Amniotic epithelial cell (primary cell): ENCODE measurements around the gene SRCAP.

Source experiments
- DNase-seq: peaks from one replicate; pipeline ENCODE4 v3.0.0-alpha.2; 2010; ENCODE audit warnings: low read depth

The SRCAP gene

DNA sequence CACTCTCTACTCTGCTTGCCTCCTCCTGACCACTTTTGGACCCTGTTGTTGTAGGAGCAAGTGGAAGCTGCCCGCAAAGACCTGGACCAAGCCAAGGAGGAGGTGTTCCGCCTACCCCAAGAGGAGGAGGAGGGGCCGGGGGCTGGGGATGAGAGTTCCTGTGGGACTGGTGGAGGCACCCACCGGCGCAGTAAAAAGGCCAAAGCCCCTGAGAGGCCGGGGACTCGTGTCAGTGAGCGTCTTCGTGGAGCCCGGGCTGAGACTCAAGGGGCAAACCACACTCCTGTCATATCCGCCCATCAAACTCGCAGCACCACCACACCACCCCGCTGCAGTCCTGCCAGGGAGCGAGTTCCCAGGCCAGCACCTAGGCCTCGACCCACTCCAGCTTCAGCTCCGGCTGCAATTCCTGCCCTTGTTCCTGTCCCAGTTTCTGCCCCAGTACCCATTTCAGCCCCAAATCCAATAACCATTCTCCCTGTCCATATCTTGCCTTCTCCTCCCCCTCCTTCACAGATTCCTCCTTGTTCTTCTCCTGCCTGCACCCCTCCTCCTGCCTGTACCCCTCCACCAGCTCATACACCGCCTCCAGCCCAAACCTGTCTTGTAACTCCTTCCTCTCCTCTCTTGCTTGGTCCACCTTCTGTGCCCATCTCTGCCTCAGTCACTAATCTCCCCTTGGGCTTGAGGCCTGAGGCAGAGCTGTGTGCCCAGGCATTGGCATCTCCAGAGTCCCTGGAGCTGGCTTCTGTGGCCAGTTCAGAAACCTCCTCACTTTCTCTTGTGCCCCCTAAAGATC lies 38.2 kb downstream of the SRCAP start:
- no peak for DNase-seq

DNA sequence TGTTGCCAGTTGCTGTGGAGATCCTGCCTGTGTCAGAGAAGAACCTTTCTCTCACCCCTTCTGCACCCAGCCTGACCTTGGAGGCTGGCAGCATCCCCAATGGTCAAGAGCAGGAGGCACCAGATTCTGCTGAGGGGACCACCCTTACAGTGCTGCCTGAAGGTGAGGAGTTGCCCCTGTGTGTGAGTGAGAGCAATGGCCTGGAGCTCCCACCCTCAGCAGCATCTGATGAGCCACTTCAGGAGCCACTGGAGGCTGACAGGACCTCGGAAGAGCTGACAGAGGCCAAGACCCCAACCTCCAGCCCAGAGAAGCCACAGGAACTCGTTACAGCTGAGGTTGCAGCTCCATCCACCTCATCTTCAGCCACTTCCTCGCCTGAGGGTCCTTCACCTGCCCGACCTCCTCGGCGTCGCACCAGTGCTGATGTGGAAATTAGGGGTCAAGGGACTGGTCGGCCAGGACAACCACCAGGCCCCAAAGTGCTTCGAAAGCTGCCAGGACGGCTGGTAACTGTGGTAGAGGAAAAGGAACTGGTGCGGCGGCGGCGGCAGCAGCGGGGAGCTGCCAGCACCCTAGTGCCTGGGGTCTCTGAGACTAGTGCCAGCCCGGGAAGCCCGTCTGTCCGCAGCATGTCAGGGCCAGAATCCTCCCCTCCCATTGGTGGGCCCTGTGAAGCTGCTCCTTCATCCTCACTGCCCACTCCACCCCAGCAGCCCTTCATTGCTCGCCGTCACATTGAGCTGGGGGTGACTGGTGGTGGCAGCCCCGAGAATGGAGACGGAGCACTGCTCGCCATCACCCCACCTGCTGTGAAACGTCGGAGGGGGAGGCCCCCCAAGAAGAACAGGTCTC lies 39.0 kb downstream of the SRCAP start:
- DNase-seq, result no peak

DNA sequence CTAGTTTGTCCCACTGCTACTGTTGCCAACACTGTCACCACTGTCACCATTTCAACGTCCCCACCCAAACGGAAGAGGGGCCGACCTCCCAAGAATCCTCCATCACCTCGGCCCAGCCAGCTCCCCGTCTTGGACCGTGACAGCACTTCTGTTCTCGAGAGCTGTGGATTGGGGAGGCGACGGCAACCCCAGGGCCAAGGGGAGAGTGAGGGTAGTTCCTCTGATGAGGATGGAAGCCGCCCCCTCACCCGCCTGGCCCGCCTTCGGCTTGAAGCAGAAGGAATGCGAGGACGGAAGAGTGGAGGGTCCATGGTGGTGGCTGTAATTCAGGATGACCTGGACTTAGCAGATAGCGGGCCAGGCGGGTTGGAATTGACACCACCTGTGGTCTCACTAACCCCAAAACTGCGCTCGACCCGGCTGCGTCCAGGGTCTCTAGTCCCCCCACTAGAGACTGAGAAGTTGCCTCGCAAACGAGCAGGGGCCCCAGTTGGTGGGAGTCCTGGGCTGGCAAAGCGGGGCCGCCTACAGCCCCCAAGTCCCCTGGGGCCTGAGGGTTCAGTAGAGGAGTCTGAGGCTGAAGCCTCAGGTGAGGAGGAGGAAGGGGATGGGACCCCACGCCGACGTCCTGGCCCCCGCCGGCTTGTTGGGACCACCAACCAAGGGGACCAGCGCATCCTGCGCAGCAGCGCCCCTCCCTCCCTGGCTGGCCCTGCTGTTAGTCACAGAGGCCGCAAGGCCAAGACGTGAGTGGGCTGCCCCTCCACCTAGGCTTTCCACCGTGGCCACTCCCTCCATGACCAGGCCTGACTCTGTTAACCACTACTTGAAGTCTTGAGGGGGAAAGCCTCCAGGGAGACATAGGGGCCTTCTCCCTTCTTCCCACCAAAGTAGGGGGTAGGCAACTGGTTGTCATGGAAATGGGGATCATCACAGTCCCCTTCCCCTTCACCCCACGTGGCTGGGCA lies 40.3 kb downstream of the SRCAP start:
- no peak for DNase-seq

DNA sequence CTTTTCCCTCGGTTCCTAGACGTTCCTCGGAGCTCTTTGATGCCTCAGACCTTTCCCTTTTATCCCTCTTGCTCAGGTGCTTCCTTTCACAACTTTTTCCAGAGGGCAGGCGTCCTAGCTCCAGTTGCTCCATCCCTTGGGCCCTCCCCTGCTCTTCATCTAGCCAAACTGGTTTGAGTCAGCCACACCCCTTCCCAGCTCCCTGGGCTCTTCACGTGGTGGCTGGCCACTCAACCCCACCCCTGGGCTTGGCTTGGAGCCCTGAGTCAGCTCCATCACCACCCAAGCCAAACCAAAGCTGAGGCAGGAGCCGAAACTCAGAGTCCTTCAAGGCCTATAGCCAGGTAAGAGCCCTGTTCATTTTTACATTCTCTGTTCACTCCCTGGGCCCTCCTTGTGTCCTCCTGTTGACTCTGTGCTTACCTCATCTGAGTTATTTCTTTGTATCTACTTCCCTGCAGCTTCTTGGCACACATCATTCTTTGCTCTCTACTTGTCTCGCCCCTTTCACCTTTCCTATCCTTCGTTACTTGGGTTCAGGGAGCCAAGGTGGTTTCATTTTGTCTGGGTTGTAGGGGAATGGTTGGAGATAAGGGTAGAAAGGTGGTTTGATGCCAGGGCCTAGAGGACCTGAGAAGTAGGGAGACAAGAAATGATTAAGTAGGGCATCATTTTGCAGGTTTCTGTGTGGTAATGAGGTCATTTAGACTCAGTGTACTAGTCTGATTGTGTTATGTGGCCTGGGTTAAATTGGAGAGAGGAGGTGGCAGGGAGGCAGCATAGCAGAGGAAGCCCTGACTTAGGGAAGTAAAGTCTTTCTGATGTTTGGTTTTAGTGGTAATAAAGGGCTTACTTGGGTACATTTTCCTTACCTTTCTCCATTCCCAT lies 41.6 kb downstream of the SRCAP start:
- peak; percentile 71 for DNase-seq

DNA sequence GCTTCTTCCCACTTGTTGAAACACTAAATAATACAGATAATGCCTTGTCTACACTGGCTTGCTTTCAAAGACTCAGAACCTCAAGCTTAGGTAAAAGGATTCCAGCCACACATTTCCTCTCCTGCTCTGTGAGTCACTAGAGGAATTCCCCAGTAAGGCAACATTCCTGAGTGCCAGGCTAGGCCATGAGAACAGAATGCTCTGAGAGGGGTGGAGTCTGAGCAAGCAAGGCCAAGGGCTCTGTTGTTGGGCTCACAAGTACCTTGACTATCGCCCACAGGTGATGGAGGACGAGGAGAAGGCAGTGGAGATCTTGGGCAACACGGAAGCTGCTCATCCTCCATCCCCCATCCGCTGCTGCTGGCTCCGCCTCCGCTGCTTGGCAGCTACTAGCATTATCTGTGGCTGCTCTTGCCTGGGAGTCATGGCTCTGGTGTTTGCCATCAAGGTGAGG lies 42.5 kb downstream of the SRCAP start:
- DNase-seq, result peak; percentile 95

DNA sequence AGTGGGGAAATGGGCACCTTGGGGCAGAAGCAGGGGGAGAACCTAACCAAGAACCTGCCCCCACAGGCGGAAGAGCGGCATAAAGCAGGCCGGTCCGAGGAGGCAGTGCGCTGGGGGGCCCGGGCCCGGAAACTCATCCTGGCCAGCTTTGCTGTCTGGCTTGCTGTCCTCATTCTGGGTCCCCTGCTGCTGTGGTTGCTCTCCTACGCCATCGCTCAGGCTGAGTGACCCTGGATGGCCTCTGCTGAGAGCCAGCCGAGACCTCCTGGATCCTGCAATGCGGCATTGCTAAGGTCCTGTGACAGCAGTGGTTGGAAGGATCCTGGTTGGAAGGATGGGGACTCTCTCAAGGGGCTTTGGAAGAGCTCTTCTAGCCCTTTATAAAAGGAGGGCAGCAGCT lies 44.7 kb downstream of the SRCAP start:
- DNase-seq, result no peak

DNA sequence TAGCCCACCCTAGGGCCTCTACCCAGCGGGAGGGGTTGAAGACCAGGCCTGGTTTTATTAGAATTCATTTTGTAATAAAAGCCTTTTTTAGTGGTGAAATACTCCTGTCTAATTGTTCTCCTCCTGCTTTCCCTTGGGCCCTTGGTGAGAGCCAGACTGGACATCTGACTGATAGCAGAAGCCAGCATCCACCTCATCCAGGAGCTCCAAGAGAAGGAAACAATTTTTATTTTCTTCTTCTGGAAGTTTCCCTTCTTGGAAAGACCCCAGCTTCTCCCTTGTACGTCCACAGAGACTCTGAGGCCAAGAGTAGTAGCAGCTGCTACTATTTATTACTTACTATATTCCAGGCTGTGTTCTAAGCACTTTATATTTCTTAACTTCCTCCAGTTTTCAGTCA lies 45.2 kb downstream of the SRCAP start:
- DNase-seq, result no peak

DNA sequence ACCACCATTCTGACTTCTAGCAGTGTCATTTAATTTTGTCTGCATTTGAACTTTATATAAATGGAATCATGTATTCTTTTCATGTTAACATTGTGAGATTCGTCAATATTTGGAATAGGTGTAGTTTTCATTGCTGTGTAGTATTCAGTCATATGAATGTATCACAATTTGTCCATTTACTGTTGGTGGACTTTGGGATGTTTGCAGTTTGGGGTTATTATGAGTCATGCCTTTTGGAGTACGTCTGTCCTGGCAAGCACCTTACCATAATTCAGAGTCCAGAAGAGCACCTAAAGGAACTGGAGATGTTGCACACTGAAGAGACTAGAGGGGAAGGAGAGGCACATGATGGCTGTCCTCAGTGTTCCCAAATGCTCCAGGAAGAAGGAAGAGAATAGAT lies 46.1 kb downstream of the SRCAP start:
- DNase-seq, result no peak

DNA sequence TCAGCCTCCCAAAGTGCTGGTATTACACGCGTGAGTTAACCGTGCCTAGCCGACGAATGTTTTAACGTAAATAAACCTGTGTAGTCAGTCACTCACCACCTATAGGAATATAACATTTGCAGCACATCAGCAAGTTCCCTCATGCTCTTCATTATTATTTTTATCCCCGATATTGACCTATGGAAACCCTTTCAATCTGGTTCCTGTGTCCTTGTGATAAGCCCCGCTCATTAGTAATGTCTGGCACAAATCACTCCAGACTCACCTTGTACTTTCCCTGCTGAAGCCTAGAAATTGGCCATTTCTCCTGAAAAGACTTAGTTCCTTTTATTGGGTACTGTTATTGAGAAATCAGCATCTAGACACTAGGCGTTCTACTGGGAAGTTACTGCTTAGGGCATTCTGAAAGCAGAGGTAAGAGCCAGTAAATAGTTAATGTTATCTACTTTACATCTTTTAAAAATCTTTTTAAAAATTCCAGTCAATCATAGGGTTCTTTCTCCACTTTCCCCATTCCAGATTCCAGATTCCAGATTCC lies 47.7 kb downstream of the SRCAP start:
- DNase-seq, result no peak

DNA sequence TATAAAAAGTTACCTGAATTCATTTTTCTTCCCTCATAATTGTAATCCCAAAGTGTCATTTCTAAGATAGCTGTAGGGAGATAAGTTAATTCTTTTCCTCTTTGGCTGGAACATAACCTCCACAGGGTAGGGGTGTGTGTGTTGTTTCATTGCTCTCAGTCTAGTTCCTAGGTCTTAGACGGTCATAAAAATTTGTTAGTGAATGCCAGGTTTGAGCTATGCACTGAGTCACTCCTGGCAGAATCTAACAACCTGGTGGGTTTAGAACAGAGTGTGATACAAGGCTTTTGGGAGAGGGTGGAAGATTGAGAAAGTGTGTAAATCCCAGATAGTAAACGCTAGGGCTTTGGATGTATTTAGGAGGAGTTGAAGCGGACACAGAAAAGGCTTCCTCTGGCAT lies 48.4 kb downstream of the SRCAP start:
- peak; percentile 53 for DNase-seq

DNA sequence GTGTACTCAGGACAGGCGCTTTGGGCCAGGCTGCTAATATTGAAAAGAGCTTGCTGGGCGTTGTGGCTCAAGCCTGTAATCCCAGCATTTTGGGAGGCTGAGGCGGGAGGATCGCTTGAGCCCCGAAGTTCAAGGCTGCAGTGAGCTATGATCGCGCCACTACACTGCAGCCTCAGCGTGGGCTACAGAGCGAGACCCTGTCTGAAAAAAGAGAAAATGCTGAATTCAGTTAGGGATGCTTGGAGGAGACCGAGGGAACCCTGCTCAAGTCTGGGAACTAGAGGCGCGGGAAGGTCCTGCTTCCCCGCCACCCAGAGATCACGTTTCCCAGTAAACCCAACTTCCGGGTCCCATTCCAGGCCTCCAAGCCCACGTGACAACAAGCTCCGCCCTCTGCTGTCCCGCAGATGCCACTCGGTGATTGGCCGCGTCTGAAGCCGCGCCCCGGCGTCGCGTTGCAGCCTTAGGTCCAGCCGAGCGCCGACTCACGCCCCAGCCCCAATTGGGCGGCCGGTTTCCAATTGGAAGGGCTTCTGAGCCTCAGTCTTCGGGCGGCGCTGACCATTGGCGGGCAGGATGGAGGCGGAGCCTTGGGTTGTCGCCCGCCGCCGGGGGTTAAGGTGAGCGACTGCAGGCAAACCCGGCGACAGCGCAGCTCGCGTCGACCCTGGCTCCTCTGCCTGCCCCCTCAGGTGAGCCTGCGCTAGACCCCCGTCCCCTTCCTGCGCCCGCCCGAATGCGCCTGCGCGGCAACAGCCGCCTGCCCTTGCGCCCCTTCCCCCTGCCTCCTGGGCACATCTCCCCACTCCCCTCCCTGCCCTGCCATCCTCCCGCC lies 49.0 kb downstream of the SRCAP start, which contains the start of gene PHKG2:
Gene PHKG2, plus strand, starts transcription at position 627 of the 835 bp plus-strand sequence. CDS start 396 bp downstream, outside the sequence.
- DNase-seq, result peak; percentile 98

DNA sequence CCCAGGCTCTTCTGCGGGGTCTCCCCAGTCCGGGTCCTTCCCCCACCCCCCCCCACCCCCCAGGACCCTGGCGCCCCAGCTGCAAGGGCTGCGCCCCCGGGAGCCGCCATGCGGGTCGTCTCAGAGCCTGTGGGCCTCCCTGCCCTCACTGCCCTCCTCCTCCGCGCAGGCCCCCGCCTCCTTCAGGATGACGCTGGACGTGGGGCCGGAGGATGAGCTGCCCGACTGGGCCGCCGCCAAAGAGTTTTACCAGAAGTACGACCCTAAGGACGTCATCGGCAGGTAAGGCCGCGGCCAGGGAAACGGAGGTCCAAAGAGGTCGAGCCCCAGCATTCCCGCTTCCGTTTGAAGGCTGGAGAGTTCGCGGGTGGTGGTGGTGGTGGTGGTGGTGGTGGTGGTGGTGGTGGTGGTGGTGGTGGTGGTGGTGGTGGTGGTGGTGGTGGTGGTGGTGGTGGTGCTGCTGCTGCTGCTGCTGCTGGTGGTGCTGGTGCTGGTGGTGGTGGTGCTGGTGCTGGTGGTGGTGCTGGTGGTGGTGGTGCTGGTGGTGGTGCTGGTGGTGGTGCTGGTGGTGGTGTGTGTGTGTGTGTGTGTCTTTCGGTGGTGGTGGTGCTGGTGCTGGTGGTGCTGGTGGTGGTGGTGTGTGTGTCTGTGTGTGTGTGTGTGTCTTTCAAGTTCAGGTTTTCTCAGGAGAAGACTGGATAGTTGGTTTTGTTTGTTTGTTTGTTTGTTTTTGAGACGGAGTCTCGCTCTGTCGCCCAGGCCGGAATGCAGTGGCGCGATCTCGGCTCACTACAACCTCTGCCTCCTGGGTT lies 49.9 kb downstream of the SRCAP start:
- peak; percentile 47 for DNase-seq

DNA sequence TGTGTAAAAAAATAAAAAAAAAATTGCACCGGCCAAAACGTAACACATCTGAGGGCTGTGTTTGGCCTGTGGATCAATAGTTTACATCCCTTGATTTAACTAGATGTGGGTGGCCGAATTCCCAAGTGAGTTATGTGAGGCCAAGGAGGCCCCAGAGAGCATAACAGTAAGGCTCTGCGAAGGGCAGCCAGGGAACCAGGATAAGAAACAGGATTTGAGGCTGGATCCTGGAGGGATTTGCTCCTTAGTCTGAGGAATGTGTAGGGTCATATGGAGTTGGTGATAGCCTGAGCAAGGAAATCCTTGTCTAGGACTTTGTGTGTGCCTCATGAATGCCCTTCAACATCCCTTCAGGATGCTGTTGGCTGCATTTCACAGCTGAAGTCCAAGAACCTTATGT lies 51.2 kb downstream of the SRCAP start:
- no peak for DNase-seq

DNA sequence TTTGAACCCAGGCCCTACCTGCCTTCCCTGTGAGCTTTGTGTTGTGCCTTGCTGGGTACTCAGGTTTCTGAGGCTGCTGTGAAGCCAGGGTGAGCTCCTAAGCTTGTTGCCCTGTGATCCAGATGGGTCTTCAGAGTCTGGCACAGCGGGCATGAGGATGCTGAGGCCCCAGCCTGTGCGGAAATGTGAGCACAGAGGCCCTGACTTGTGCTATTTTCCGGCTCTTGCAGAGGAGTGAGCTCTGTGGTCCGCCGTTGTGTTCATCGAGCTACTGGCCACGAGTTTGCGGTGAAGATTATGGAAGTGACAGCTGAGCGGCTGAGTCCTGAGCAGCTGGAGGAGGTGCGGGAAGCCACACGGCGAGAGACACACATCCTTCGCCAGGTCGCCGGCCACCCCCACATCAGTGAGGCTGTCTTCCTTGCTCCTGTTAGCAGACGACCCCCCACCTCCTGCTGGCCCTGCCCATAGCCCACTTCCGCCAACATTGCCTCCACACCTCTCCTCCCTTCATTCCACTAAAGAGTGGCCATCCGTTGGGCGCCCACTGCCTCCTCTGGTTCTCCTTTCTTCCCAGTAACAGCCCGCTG lies 52.0 kb downstream of the SRCAP start:
- no peak for DNase-seq

DNA sequence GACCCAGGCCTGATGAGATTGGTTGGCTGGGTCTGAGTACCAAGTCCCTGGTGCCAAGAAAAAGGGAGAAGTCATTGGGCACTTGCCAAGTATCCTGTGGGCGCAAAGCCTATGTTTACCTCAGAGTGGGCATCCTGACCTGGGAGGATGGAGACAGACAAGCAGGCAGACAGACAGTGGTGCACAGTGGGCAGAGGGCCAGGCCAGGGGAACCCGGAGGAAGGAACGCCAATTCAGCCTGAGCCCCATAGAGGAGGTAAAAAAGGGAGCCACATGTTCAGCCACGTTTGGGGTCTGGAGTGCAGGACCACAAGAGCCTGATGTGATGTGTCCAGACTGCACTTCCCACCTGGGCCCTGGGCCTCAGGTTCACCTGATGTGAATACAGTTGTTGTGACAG lies 54.6 kb downstream of the SRCAP start:
- DNase-seq, result no peak

DNA sequence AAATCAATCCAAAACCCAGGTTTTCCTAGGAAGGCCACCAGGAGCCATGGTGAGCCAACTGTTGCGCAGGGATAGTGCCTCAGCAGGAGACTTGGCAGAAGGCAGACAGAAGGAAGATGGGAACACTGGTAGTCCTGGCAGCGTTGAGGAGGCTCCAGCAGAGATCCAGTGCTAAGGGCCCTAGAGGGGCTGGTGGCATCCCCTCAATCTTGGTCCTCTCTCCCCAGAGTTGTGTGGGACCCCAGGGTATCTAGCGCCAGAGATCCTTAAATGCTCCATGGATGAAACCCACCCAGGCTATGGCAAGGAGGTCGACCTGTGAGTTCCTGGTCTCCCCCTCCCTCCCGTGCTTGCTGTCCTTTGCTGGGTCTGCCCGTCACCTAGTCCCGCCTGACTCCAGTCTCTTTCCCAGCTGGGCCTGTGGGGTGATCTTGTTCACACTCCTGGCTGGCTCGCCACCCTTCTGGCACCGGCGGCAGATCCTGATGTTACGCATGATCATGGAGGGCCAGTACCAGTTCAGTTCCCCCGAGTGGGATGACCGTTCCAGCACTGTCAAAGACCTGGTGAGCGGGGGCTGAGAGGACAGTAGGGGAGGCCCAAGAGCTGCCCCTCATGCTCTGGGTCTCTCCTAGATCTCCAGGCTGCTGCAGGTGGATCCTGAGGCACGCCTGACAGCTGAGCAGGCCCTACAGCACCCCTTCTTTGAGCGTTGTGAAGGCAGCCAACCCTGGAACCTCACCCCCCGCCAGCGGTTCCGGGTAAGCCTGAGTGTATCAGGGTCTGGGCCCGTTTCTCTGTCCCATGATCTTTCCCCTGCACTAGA lies 57.2 kb downstream of the SRCAP start:
- no peak for DNase-seq

DNA sequence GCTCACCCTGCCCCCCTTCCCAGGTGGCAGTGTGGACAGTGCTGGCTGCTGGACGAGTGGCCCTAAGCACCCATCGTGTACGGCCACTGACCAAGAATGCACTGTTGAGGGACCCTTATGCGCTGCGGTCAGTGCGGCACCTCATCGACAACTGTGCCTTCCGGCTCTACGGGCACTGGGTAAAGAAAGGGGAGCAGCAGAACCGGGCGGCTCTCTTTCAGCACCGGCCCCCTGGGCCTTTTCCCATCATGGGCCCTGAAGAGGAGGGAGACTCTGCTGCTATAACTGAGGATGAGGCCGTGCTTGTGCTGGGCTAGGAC lies 57.8 kb downstream of the SRCAP start:
- DNase-seq, result no peak

DNA sequence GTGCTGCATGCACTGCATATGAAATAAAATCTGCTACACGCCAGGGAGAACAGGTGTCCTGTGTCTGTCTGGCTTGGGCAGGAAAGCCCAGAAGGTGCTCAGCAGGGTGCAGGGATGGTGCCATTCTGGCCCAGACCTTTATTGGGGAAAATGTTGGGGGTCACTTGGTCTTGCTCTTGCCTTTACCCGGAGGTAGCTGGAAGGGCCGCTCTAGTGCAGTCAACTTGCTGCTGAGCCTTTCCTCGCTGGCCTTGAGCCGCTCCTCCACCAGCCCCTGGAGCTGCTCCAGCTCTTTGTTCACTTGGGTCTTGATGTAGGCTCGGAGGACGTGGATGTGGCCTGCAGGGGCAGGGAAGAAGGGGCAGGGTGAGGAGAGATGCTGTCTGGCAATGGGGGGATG lies 58.3 kb downstream of the SRCAP start:
- DNase-seq, result no peak
